H1 (cell line): Measurements from ENCODE around the gene POLA1. TPM values are rescaled to one million over a fixed set of nuclear protein-coding genes. Genes with fewer than 3 reads are reported as not detected.

ENCODE experiments used
- ASH2L ChIP-seq: fragments of 200-600, 300-600 bp; sonication (generic); IDR thresholded peaks from one replicate; pipeline ENCODE4 v1.7.1; 2017; ENCODE audit warnings: low read length
- CBX8 ChIP-seq: fragments of 300-800, 300-1000 bp; sonication (generic); IDR thresholded peaks from 2 replicates; pipeline ENCODE4 v1.7.1; 2016; ENCODE audit warnings: low read depth, low read length, borderline replicate concordance
- CEBPB ChIP-seq: IDR thresholded peaks from 2 replicates; pipeline ENCODE4 v1.6.1; 2012; ENCODE audit warnings: low read depth, low read length
- CHD1 ChIP-seq: IDR thresholded peaks from 2 replicates; pipeline ENCODE4 v1.6.1; 2012; ENCODE audit warnings: low read depth, low read length, improper control_type of control experiment
- CREB1 ChIP-seq: IDR thresholded peaks from 2 replicates; pipeline ENCODE4 v1.6.1; 2012; ENCODE audit warnings: inconsistent platforms
- CTCF ChIP-seq, 3 experiments: IDR thresholded peaks; 1 replicate in 2 of 3; 2 replicates in 1 of 3; pipeline versions ENCODE4 v1.5.1 to v1.6.1; 2011; ENCODE audit warnings: low read length in 3 of 3, mild to moderate bottlenecking in 3 of 3, inconsistent platforms in 2 of 3, low read depth in 1 of 3, moderate library complexity in 1 of 3; ENCODE audit not compliant: insufficient read depth in 1 of 3; ENCODE audit errors: control extremely low read depth in 1 of 3
- EGR1 ChIP-seq: IDR thresholded peaks from 2 replicates; pipeline ENCODE4 v1.6.1; 2011; ENCODE audit warnings: low read depth, low read length, borderline replicate concordance
- EP300 ChIP-seq, 2 experiments: IDR thresholded peaks; 1 replicate in 1 of 2; 2 replicates in 1 of 2; pipeline ENCODE4 v1.6.1; 2011 to 2012; ENCODE audit warnings: low read depth in 2 of 2, low read length in 2 of 2, mild to moderate bottlenecking in 2 of 2, borderline replicate concordance in 1 of 2, inconsistent platforms in 1 of 2, moderate library complexity in 1 of 2
- EZH2 ChIP-seq: fragments of 200-600 bp; sonication (generic); IDR thresholded peaks from 2 replicates; pipeline ENCODE4 v1.7.1; 2012; ENCODE audit warnings: low read depth, mild to moderate bottlenecking, moderate library complexity, low read length, inconsistent platforms; ENCODE audit not compliant: severe bottlenecking
- GABPA ChIP-seq: IDR thresholded peaks from 2 replicates; pipeline ENCODE4 v1.6.1; 2011; ENCODE audit warnings: mild to moderate bottlenecking, low read length, moderate library complexity, borderline replicate concordance; ENCODE audit not compliant: insufficient read depth
- JUN ChIP-seq: IDR thresholded peaks from 2 replicates; pipeline ENCODE4 v1.6.1; 2011; ENCODE audit warnings: low read depth, mild to moderate bottlenecking, improper control_type of control experiment, low read length
- KDM4A ChIP-seq: IDR thresholded peaks from one replicate; pipeline ENCODE4 v1.7.1; 2012; ENCODE audit warnings: low read depth, mild to moderate bottlenecking, moderate library complexity, low read length, inconsistent platforms; ENCODE audit not compliant: severe bottlenecking
- KDM5A ChIP-seq: fragments of 200-600 bp; IDR thresholded peaks from 2 replicates; pipeline ENCODE4 v1.7.1; 2012; ENCODE audit warnings: mild to moderate bottlenecking, low read length, inconsistent platforms, mixed read lengths
- NRF1 ChIP-seq: IDR thresholded peaks from 2 replicates; pipeline ENCODE4 v1.6.1; 2011; ENCODE audit warnings: mild to moderate bottlenecking, low read depth, low read length, improper control_type of control experiment
- PHF8 ChIP-seq: fragments of 200-600 bp; sonication (generic); conservative IDR thresholded peaks from 2 replicates; pipeline ENCODE4 v1.7.1; 2012; ENCODE audit warnings: low read depth, mild to moderate bottlenecking, inconsistent platforms, low read length, moderate library complexity
- POLR2A ChIP-seq, 2 experiments: IDR thresholded peaks; 1 replicate in 1 of 2; 2 replicates in 1 of 2; pipeline ENCODE4 v1.6.1; 2011; ENCODE audit warnings: low read depth in 2 of 2, low read length in 2 of 2, mild to moderate bottlenecking in 2 of 2; ENCODE audit errors: control extremely low read depth in 1 of 2
- POLR2AphosphoS5 ChIP-seq: IDR thresholded peaks from 2 replicates; pipeline ENCODE4 v1.6.1; 2011; ENCODE audit warnings: low read depth, low read length
- RXRA ChIP-seq: IDR thresholded peaks from 2 replicates; pipeline ENCODE4 v1.6.1; 2011; ENCODE audit warnings: low read depth, mild to moderate bottlenecking, low read length, moderate library complexity; ENCODE audit not compliant: insufficient read depth
- SP1 ChIP-seq: IDR thresholded peaks from 2 replicates; pipeline ENCODE4 v1.6.1; 2011; ENCODE audit warnings: low read depth, low read length
- TAF1 ChIP-seq: IDR thresholded peaks from 2 replicates; pipeline ENCODE4 v1.6.1; 2011; ENCODE audit warnings: mild to moderate bottlenecking, low read depth, low read length
- TEAD4 ChIP-seq: IDR thresholded peaks from 2 replicates; pipeline ENCODE4 v1.6.1; 2012; ENCODE audit warnings: low read depth, low read length, inconsistent platforms, mixed read lengths
- polyA plus RNA-seq, 7 experiments: library from polyadenylated mRNA; depleted of rRNA in 3 of 7; stranded (reverse) in 5 of 7; unstranded in 2 of 7; fragments of >200 nt in 5 of 7; fragments of 200-250 nt in 2 of 7; gene quantifications; 1 replicate in 5 of 7; 2 replicates in 1 of 7; 4 replicates in 1 of 7; pipeline versions ENCODE4 v1.2.1 to v1.2.3, GENCODE V29; 2011 to 2013; ENCODE audit warnings: missing spikeins in 2 of 7, mixed read lengths in 2 of 7
- total RNA-seq: library from RNA; stranded (reverse); fragmentation: NEBNext Ultra II Directional; extraction: Animal tissue kit (Norgen Biotek cat#: 25700); gene quantifications from 2 replicates; pipeline ENCODE4 v1.2.1, GENCODE V29; 2021
- TF ChIP-seq, protein P1 (sequence below): IDR thresholded peaks from 2 replicates; pipeline ENCODE4 v1.6.1; 2012; ENCODE audit warnings: inconsistent platforms

POLA1 gene
- total and polyA plus RNA-seq, 2 of the 8 experiments (the other 6 are each of a cell fraction or from before 2014, with no cell fraction given) = 5.6 to 34.9 TPM

- TF ChIP-seq EP300 (IDR thresholded peaks at IDR 0.05; ENCODE audit: borderline replicate concordance in 1 of 2, low read depth in 2 of 2, low read length in 2 of 2) (no peak), EZH2 (no peak), EGR1 (peak; percentile 83), RXRA (no peak), JUN (no peak), POLR2AphosphoS5 (peak; percentile 75), TEAD4 (no peak), GABPA (peak; percentile 67; the same call in 1 of the 2 replicates), PHF8 (peak; percentile 79), CREB1 (peak; percentile 99), ASH2L (peak; percentile 66), KDM4A (peak; percentile 79), CEBPB (no peak), POLR2A (IDR thresholded peaks at IDR 0.05; ENCODE audit: control extremely low read depth in 1 of 2, low read depth in 2 of 2, low read length in 2 of 2) (peak; percentile 54 to 85), CTCF (IDR thresholded peaks at IDR 0.05; ENCODE audit: control extremely low read depth in 1 of 3, insufficient read depth in 1 of 3, low read depth in 1 of 3, low read length in 3 of 3) (no peak), SP1 (0 out of 2 replicates have a peak, but pooled peaks have one; percentile 30), TAF1 (peak; percentile 74; the same call in 1 of the 2 replicates), CHD1 (no peak), CBX8 (no peak), NRF1 (peak; percentile 70), KDM5A (peak; percentile 59; the same call in 1 of the 2 replicates)
- TF ChIP-seq, protein P1, sequence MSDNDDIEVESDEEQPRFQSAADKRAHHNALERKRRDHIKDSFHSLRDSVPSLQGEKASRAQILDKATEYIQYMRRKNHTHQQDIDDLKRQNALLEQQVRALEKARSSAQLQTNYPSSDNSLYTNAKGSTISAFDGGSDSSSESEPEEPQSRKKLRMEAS = peak; percentile 49
- TF ChIP-seq, all 59 proteins: peak for 23
Observed at GRCh38 chrX:24693453-24694202, at the start of gene POLA1 (continued).
